Measurements from ENCODE around the gene METTL25B.

DNA sequence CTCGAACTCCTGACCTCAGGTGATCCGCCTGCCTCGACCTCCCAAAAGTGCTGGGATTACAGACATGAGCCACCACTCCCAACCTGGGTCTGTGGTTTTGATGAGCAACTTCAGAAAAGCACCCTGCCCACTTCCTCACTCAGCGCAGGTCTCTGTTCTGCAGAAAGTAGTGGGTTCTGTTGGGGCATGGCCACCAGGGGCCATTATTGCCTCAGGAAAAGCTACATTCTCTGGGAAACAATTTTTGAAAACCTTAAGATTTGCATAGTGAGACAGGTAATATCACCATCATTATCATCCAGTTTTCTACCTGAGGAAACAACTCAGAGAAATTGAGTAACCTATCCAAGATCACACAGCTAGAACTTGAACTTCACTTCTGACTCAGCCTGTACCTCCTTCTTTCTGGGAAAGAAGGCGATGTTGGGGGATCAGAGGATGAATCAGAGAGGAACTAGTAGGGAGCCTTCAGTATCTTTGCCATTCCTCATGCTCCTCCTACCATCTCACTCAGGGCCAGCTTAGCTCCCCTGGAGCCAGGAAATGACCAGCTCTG, 44.0 kb upstream of the METTL25B start:
- TF ChIP-seq, protein P1, sequence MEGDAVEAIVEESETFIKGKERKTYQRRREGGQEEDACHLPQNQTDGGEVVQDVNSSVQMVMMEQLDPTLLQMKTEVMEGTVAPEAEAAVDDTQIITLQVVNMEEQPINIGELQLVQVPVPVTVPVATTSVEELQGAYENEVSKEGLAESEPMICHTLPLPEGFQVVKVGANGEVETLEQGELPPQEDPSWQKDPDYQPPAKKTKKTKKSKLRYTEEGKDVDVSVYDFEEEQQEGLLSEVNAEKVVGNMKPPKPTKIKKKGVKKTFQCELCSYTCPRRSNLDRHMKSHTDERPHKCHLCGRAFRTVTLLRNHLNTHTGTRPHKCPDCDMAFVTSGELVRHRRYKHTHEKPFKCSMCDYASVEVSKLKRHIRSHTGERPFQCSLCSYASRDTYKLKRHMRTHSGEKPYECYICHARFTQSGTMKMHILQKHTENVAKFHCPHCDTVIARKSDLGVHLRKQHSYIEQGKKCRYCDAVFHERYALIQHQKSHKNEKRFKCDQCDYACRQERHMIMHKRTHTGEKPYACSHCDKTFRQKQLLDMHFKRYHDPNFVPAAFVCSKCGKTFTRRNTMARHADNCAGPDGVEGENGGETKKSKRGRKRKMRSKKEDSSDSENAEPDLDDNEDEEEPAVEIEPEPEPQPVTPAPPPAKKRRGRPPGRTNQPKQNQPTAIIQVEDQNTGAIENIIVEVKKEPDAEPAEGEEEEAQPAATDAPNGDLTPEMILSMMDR (IDR thresholded peaks at IDR 0.05), result no peak
- TF ChIP-seq POLR2A (IDR thresholded peaks at IDR 0.05), result no peak

Data from uterus (tissue), 2 donors.